ENCODE measurements around the gene DPM3.
"Not testable (repeated sequence)": the region's sequence is repeated elsewhere in the genome, so short reads cannot be mapped to it uniquely, and the experiment has no call there.

DPM3 gene

DNA sequence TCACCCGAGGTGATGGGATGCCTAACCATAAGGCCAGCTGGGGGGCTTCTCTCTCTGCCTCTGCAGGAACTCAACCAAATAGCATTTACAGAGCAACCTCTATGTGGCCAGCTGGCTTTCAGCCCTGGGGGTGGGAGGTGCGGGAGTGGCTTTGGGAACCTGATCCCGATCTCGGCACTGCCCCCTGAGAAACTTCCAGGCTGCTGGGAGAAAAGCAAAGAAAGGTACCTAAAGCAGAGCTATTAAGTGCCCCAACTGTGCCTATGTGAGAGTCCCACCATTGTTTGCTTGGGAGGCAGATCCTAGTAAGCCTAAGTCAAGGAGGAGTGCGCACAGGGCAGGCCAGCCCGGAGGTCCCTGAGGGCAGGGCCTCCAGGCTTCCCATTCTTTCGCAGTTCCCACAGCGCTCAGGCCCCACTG is 25.7 kb upstream of the DPM3 start:
- H3K4me3 ChIP-seq (ENCODE audit: low read depth, low read length): no peak overlapping the region
- DNase-seq (ENCODE audit: low read depth): no peak
- TF ChIP-seq, protein P1, sequence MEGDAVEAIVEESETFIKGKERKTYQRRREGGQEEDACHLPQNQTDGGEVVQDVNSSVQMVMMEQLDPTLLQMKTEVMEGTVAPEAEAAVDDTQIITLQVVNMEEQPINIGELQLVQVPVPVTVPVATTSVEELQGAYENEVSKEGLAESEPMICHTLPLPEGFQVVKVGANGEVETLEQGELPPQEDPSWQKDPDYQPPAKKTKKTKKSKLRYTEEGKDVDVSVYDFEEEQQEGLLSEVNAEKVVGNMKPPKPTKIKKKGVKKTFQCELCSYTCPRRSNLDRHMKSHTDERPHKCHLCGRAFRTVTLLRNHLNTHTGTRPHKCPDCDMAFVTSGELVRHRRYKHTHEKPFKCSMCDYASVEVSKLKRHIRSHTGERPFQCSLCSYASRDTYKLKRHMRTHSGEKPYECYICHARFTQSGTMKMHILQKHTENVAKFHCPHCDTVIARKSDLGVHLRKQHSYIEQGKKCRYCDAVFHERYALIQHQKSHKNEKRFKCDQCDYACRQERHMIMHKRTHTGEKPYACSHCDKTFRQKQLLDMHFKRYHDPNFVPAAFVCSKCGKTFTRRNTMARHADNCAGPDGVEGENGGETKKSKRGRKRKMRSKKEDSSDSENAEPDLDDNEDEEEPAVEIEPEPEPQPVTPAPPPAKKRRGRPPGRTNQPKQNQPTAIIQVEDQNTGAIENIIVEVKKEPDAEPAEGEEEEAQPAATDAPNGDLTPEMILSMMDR (IDR thresholded peaks at IDR 0.05; ENCODE audit: insufficient read depth, low read depth, low read length, missing control alignments): no peak

DNA sequence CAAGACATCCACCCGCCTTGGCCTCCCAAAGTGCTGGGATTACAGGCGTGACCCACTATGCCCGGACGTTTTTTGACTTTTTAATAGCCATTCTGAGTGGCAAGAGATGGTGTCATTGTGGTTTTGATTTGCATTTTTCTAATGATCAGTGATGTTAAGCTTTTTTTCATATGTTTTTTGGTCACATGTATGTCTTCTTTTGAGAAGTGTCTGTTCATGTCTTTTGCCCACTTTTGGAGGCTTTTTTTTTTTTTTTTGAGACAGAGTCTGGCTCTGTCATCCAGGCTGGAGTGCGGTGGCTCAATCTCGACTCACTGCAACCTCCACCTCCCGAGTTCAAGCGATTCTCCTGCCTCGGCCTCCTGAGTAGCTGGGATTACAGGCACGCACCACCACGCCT is 24.3 kb upstream of the DPM3 start:
- not testable (repeated sequence) for DNase-seq (ENCODE audit: low read depth); H3K4me3 ChIP-seq (ENCODE audit: low read depth, low read length)

DNA sequence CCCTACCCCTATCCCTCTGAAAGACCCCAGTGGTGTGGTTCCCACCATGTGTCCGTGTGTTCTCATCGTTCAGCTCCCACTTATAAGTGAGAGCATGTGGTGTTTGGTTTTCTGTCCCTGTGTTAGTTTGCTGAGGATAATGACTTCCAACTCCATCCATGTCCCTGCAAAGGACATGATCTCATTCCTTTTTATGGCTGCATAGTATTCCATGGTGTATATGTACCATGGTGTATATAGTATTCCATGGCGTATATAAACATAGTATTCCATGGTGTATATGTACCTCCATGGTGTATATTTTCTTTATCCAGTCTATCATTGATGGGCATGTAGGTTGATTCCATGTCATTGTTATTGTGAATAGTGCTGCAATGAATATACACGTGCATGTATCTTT is 23.5 kb upstream of the DPM3 start:
- H3K4me3 ChIP-seq (ENCODE audit: low read depth, low read length); DNase-seq (ENCODE audit: low read depth): not testable (repeated sequence)

DNA sequence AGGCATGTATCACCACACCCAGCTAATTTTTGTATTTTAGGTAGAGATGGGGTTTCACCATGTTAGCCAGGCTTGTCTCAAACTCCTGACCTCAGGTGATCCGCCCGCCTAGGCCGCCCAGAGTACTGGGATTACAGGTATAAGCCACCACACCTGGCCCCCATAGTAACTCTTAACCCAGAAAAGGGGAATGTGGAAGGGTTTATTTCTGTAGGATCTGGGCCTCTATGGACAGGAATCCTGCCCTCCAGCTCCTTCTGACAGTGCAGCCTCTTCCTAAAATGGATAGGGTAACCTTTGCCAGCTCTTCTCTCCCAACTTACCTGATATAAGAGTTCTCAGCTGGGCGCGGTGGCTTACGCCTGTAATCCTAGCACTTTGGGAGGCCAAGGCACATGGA is 22.3 kb upstream of the DPM3 start:
- DNase-seq (ENCODE audit: low read depth); H3K4me3 ChIP-seq (ENCODE audit: low read depth, low read length): not testable (repeated sequence)

DNA sequence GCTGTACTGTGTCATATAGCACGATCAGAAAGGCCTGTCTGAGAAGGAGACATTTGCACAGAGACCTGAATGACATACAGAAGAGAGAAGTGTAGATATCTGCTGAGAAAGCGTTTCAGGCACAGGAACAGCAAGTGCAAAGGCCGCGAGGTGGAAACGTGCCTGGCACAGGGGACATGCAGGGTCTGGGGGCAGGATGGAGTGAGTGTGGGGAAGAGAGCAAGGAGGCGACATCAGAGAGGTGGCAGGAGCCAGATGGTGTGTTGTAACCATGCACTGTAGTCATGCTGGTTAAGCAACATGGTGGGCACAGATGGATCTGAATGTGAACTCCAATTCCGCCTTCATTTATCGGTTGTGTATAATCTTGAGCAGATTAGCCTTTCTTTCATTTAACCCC is 19.8 kb upstream of the DPM3 start:
- TF ChIP-seq, protein P1 (IDR thresholded peaks at IDR 0.05; ENCODE audit: insufficient read depth, low read depth, low read length, missing control alignments): no peak
- DNase-seq (ENCODE audit: low read depth): no peak
- H3K4me3 ChIP-seq (ENCODE audit: low read depth, low read length): no peak overlapping the region

DNA sequence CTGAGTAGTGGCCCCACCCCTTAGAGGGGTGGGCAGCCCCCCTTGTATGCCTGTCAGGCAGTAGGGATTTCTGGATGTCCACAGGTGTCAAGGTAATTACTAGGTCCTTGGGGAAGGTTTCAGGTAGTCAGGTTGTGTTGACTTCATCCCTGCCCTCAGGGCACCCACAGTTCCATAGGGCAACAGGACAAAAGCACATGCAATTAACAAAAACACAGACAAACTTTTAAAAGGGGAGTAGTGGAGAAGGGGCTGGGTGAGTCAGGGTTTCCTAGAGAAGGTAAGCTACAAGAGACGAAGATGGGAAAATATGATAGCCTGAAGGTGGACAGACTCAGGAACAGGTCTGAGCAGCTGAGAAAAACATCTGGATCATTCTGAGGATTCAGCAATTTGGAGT is 18.7 kb upstream of the DPM3 start:
- no peak for DNase-seq (ENCODE audit: low read depth)
- no peak overlapping the region for H3K4me3 ChIP-seq (ENCODE audit: low read depth, low read length)
- TF ChIP-seq, protein P1 (IDR thresholded peaks at IDR 0.05; ENCODE audit: insufficient read depth, low read depth, low read length, missing control alignments): no peak

DNA sequence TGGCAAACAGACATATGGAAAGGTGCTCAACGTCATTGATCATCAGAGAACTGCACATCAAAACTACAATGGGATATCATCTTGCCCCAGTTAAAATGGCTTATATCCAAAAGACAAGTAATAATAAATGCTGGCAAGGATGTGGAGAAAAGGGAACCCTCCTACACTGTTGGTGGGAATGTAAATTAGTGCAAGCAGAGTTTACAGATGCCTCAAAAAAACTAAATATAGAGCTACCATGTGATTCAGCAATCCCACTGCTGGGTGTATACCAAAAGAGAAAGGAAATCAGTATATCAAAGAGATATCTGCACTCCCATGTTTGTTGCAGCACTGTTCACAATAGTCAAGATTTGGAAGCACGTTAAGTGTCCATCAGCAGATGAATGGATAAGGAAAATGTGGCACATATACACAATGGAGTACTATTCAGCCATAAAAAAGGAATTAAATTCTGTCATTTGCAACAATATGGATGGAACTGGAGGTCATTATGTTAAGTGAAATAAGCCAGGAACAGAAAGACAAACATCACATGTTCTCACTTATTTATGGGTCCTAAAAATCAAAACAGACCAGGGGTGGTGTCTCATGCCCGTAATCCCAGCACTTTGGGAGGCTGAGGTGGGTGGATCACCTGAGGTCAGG is 15.8 kb upstream of the DPM3 start:
- H3K4me3 ChIP-seq (ENCODE audit: low read depth, low read length); DNase-seq (ENCODE audit: low read depth): not testable (repeated sequence)

DNA sequence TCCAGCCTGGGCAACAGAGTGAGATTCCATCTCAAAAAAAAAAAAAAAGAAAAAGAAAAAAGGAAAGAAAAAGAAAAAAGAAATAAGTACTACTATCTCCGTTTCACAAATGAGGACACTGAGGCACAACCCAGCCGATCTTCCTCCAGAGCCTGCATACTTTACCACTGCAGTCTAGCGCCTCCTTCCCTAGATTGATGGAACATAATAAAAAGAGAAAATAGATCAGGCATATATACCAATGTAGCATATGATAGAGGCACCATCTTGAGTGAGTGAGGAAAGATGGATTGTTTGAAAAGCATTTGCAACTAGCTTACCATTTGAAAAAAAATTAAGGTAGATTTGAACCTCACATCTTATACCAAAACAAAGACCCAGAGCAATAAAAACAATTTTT is 5.2 kb upstream of the DPM3 start:
- TF ChIP-seq, protein P1 (IDR thresholded peaks at IDR 0.05; ENCODE audit: insufficient read depth, low read depth, low read length, missing control alignments): no peak
- no peak overlapping the region for H3K4me3 ChIP-seq (ENCODE audit: low read depth, low read length)
- DNase-seq (ENCODE audit: low read depth): no peak

DNA sequence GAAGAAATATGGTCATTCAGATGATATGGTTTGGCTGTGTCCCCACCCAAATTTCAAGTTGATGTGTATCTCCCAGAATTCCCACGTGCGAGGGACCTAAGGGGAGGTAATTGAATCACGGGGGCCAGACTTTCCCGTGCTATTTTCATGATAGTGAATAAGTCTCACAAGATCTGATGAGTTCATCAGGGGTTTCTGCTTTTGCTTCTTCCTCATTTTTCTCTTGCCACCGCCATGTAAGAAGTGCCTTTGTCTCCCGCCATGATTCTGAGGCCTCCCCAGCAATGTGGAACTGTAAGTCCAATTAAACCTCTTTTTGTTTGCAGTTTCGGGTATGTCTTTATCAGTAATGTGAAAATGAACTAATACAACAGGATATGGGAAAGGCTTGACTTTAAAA is 1.4 kb upstream of the DPM3 start:
- no peak overlapping the region for H3K4me3 ChIP-seq (ENCODE audit: low read depth, low read length)
- no peak for DNase-seq (ENCODE audit: low read depth)
- TF ChIP-seq, protein P1 (IDR thresholded peaks at IDR 0.05; ENCODE audit: insufficient read depth, low read depth, low read length, missing control alignments): no peak
